PC-9 (cell line): ENCODE measurements around the gene RAB3C. TPM values are rescaled to one million over a fixed set of nuclear protein-coding genes. Genes with fewer than 3 reads are reported as not detected.

Experiments
- BruUV-seq: library from RNA; stranded (reverse); fragments of 400-500 nt; replicated peaks from 2 replicates; lab custom pipeline; 2021; lab: Mats Ljungman, UMichigan
- CTCF ChIA-PET: fragments of 300-600 bp; sonication (Branson Sonifier 250); formaldehyde crosslinking; loops from one replicate; lab custom pipeline; 2022; ENCODE audit warnings: antibody characterized with exemption; lab: Charles Lee
- POLR2A ChIA-PET: fragments of 300-600 bp; sonication (Branson Sonifier 250); formaldehyde crosslinking; loops from one replicate; lab custom pipeline; 2022; ENCODE audit warnings: antibody characterized with exemption; ENCODE audit not compliant: unreplicated experiment; lab: Charles Lee
- DNase-seq, 2 experiments: peaks; one replicate each; pipeline versions ENCODE4 v3.0.0 to v3.0.0-alpha.2; 2015 to 2022; ENCODE audit warnings: mixed read lengths in 1 of 2
- H2AFZ ChIP-seq: fragments of 200-600 bp; sonication (generic); 2 replicates; pipeline ENCODE4 v1.8.1; 2017; ENCODE audit warnings: antibody characterized with exemption
- H3F3A ChIP-seq: fragments of 200-600 bp; sonication (generic); 2 replicates; pipeline ENCODE4 v1.8.1; 2017; ENCODE audit warnings: antibody characterized with exemption, mild to moderate bottlenecking, low read depth; ENCODE audit not compliant: insufficient read depth
- H3K27ac ChIP-seq: fragments of 200-600 bp; sonication (generic); 2 replicates; pipeline ENCODE4 v1.6.1; 2016; ENCODE audit warnings: mixed run types
- H3K27me3 ChIP-seq: fragments of 200-600 bp; sonication (generic); 2 replicates; pipeline ENCODE4 v1.6.1; 2016; ENCODE audit warnings: low read depth, mixed run types; ENCODE audit not compliant: insufficient read depth
- H3K36me3 ChIP-seq: fragments of 200-600 bp; sonication (generic); 2 replicates; pipeline ENCODE4 v1.6.1; 2016; ENCODE audit warnings: low read depth, mixed run types
- H3K4me1 ChIP-seq: fragments of 200-600 bp; sonication (generic); replicated peaks from 2 replicates; pipeline ENCODE4 v1.6.1; 2016; ENCODE audit warnings: mixed run types; ENCODE audit not compliant: insufficient read depth
- H3K4me2 ChIP-seq: fragments of 200-600 bp; sonication (generic); 2 replicates; pipeline ENCODE4 v1.6.1; 2017; ENCODE audit warnings: mixed run types
- H3K4me3 ChIP-seq: fragments of 200-600 bp; sonication (generic); 2 replicates; pipeline ENCODE4 v1.6.1; 2016; ENCODE audit warnings: mixed run types
- H3K79me2 ChIP-seq: fragments of 200-600 bp; sonication (generic); 2 replicates; pipeline ENCODE4 v1.6.1; 2017; ENCODE audit warnings: low read depth, mixed run types
- H3K9me2 ChIP-seq: fragments of 200-600 bp; sonication (generic); 2 replicates; pipeline ENCODE4 v1.8.1; 2017; ENCODE audit warnings: mild to moderate bottlenecking; ENCODE audit not compliant: insufficient read depth
- H3K9me3 ChIP-seq: fragments of 200-600 bp; sonication (generic); 2 replicates; pipeline ENCODE4 v1.8.1; 2016; ENCODE audit warnings: low read depth; ENCODE audit not compliant: insufficient read depth
- H4K20me1 ChIP-seq: fragments of 200-600 bp; sonication (generic); 2 replicates; pipeline ENCODE4 v1.8.1; 2017; ENCODE audit not compliant: insufficient read depth
- CTCF ChIP-seq: fragments of 200-600 bp; sonication (generic); conservative IDR thresholded peaks from 2 replicates; pipeline ENCODE4 v1.6.1; 2017; ENCODE audit warnings: mixed run types, antibody characterized with exemption, mild to moderate bottlenecking, moderate library complexity
- EZH2 ChIP-seq: fragments of 200-600 bp; sonication (generic); IDR thresholded peaks from 2 replicates; pipeline ENCODE4 v1.8.0; 2017; ENCODE audit warnings: antibody characterized with exemption, low read depth
- intact Hi-C: fragments of 100-400 bp; cut with micrococcal nuclease; formaldehyde crosslinking; loops from one replicate; pipeline ENCODE4 v1.10.0; 2022; ENCODE audit not compliant: unreplicated experiment
- total RNA-seq: library from RNA; stranded (reverse); gene quantifications from 2 replicates; pipeline ENCODE4 v1.2.3, GENCODE V29; 2021

RAB3C gene
- total RNA-seq, 1 experiment from 2014 or later, result not detected

GRCh38 chr5:58739051-58739450, 156.2 kb downstream of the RAB3C start:
- Histone ChIP-seq H3K36me3 (no peaks in the 10 kb centered on the region), H3F3A (no peaks in the 10 kb centered on the region), H3K27ac (no peak overlapping the region), H4K20me1 (no peaks in the 10 kb centered on the region), H3K9me2 (no peaks in the 10 kb centered on the region), H3K9me3 (no peaks in the 10 kb centered on the region), H3K4me1 (no peaks in the 10 kb centered on the region), H2AFZ (no peak overlapping the region), H3K79me2 (no peaks in the 10 kb centered on the region), H3K4me3 (no peak overlapping the region), H3K4me2 (no peak overlapping the region), H3K27me3 (no peaks in the 10 kb centered on the region)
- POLR2A ChIA-PET, result no interaction called here
- CTCF ChIA-PET, result no interaction called here
- TF ChIP-seq CTCF, result no peak
- TF ChIP-seq EZH2, result no peak
- DNase-seq, result no peak
- no TSS peak for BruUV-seq
- intact Hi-C loops, result no loop called here

- Histone ChIP-seq H3K4me3 (no peak overlapping the region), H3K9me3 (no peaks in the 10 kb centered on the region), H3F3A (no peaks in the 10 kb centered on the region), H3K4me1 (no peaks in the 10 kb centered on the region), H3K27ac (no peak overlapping the region), H3K4me2 (no peak overlapping the region), H3K36me3 (no peaks in the 10 kb centered on the region), H2AFZ (no peak overlapping the region), H3K27me3 (no peaks in the 10 kb centered on the region), H3K79me2 (no peaks in the 10 kb centered on the region), H3K9me2 (no peaks in the 10 kb centered on the region), H4K20me1 (no peaks in the 10 kb centered on the region)
- intact Hi-C loops, result no loop called here
- CTCF ChIA-PET, result no interaction called here
- no peak for TF ChIP-seq CTCF
- BruUV-seq, result no TSS peak
- no peak for DNase-seq
- POLR2A ChIA-PET, result no interaction called here
Observed at GRCh38 chr5:58740956-58741355, 158.1 kb downstream of the RAB3C start.

GRCh38 chr5:58745350-58745749, 162.5 kb downstream of the RAB3C start:
- Histone ChIP-seq H3K4me3 (no peak overlapping the region), H3K27me3 (no peaks in the 10 kb centered on the region), H3K9me3 (no peaks in the 10 kb centered on the region), H3K27ac (no peak overlapping the region), H3K9me2 (no peaks in the 10 kb centered on the region), H3K4me2 (no peak overlapping the region), H3F3A (no peaks in the 10 kb centered on the region), H3K4me1 (no peaks in the 10 kb centered on the region), H4K20me1 (no peaks in the 10 kb centered on the region), H3K79me2 (no peaks in the 10 kb centered on the region), H3K36me3 (no peaks in the 10 kb centered on the region), H2AFZ (no peak overlapping the region)
- POLR2A ChIA-PET, result no interaction called here
- CTCF ChIA-PET, result interaction anchor here (0.6 kb wide), 1 partner anchor 1447 kb away, joined by 11 read pairs; no protein-coding TSS in a partner anchor
- no TSS peak for BruUV-seq
- DNase-seq, result no peak
- intact Hi-C loops, result no loop called here
- no peak for TF ChIP-seq EZH2
- TF ChIP-seq CTCF, result no peak
